Measurements from ENCODE around the gene NMNAT1.
"Not testable (repeated sequence)": the region's sequence is repeated elsewhere in the genome, so short reads cannot be mapped to it uniquely, and the experiment has no call there.

Gene NMNAT1

DNA sequence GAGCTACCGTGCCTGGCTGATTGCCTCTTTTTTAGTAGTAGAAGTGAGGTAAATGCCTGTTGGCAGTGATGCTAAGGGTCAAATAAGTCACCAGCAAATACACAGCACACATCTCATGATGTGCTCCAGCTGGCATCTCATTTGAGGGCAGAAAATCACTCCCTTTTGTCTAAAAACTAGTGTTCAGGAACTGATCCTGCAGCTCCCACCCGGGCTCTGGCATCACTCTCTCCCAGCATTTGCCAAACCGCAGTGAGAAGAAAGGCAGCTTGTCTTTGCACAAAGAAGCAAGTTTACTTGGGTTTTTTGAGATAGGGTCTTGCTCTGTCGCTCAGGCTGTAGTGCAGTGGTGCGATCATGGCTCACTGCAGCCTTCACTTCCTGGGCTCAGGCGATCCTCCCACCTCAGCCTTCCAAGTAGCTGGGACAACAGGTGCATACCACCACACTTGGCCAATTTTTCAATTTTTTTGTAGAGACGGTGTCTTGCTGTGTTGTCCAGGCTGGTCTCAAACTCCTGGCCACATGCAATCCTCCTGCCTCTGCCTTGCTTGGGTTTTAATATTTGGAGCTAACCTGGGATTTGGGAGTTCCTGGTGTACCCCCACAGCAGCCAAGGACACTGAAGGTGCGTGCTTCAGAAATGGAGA lies 57.9 kb downstream of the NMNAT1 start:
- DNase-seq, result no peak
- no peaks in the 10 kb centered on the region for H3K36me3 ChIP-seq
- H3K27ac ChIP-seq, result no peak overlapping the region
- peaks cover 9 to 44% of the 10 kb centered on the region in 2 donors for H3K27me3 ChIP-seq
- H3K4me1 ChIP-seq, result peaks cover 0 to 16% (median 13%) of the 10 kb centered on the region in 4 donors
- no peaks in the 10 kb centered on the region for H3K9me3 ChIP-seq
- TF ChIP-seq, protein P1, sequence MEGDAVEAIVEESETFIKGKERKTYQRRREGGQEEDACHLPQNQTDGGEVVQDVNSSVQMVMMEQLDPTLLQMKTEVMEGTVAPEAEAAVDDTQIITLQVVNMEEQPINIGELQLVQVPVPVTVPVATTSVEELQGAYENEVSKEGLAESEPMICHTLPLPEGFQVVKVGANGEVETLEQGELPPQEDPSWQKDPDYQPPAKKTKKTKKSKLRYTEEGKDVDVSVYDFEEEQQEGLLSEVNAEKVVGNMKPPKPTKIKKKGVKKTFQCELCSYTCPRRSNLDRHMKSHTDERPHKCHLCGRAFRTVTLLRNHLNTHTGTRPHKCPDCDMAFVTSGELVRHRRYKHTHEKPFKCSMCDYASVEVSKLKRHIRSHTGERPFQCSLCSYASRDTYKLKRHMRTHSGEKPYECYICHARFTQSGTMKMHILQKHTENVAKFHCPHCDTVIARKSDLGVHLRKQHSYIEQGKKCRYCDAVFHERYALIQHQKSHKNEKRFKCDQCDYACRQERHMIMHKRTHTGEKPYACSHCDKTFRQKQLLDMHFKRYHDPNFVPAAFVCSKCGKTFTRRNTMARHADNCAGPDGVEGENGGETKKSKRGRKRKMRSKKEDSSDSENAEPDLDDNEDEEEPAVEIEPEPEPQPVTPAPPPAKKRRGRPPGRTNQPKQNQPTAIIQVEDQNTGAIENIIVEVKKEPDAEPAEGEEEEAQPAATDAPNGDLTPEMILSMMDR (IDR thresholded peaks at IDR 0.05), result no peak
- intact Hi-C loops (cut with DNase I; ENCODE audit: low total_unique reads), result no loop called here
- no peak overlapping the region for H3K4me3 ChIP-seq

DNA sequence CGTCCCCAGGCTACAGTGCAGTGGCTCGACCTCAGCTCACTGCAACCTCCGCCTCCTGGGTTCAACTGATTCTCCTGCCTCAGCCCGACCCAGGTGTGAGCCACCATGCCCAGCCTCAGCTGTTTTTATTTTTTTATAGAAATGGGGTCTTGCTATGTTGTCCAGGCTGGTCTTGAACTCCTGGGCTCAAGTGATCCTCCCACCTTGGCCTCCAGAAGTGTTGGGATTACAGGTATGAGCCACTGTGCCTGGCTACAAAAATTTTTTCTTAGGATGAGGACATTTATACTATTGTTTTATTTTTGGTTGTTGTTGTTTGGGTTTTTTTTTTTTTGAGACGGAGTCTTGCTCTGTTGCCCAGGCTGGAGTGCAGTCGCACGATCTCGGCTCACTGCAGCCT lies 62.0 kb downstream of the NMNAT1 start:
- H3K4me1 ChIP-seq; H3K27ac ChIP-seq; H3K4me3 ChIP-seq; H3K9me3 ChIP-seq; H3K36me3 ChIP-seq; intact Hi-C loops (cut with DNase I; ENCODE audit: low total_unique reads); DNase-seq: not testable (repeated sequence)
- H3K27me3 ChIP-seq, result peaks cover 0 to 18% of the 10 kb centered on the region in 2 donors

DNA sequence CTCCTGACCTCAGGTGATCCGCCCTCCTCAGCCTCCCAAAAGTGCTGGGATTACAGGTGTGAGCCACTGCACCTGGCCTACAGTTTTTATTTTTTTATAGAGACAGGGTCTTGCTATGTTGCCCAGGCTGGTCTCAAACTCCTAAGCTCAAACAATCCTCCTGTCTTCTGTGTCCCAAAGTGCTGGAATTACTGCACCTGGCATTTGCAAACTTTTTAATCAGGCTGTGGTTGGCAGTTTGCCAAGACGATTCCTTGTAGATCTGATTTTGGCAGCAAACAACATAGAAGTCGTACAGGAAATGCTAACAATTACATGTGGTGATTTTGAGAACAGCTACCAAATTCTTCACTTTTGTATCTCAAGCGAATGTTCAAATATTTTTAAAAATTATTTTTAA lies 63.9 kb downstream of the NMNAT1 start:
- no peak for DNase-seq
- H3K27ac ChIP-seq, result no peak overlapping the region
- peaks cover 0 to 3% (median 0%) of the 10 kb centered on the region in 3 donors for H3K36me3 ChIP-seq
- no peaks in the 10 kb centered on the region for H3K4me1 ChIP-seq
- no peak overlapping the region for H3K4me3 ChIP-seq
- TF ChIP-seq, protein P1 (IDR thresholded peaks at IDR 0.05), result no peak
- peaks cover 0 to 17% of the 10 kb centered on the region in 2 donors for H3K27me3 ChIP-seq
- no peaks in the 10 kb centered on the region for H3K9me3 ChIP-seq
- intact Hi-C loops (cut with DNase I; ENCODE audit: low total_unique reads), result no loop called here

DNA sequence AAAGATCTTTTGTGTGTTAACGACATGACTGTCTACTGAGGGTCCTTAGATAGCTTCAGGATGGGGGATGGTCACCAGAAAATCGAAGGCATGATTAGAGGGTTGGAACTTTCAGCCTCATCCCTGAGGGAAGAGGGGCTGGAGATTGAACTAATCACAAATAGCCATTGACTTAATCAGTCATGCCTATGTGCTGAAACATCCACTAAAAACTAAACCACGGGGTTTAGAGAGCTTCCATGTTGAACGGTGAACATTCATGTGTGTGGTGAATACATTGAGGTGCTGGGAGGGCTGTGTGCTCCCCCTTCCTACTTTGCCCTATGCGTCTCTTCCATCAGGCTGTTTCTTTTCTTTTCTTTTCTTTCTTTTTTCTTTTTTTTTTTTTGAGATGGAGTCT lies 70.7 kb downstream of the NMNAT1 start:
- Histone ChIP-seq H3K4me3 (no peak overlapping the region), H3K27ac (no peak overlapping the region), H3K27me3 (no peaks in the 10 kb centered on the region), H3K9me3 (no peaks in the 10 kb centered on the region), H3K4me1 (peaks cover 0 to 15% (median 5%) of the 10 kb centered on the region in 4 donors), H3K36me3 (peaks cover 0 to 3% (median 0%) of the 10 kb centered on the region in 3 donors)
- TF ChIP-seq, protein P1 (IDR thresholded peaks at IDR 0.05), result no peak
- no peak for DNase-seq
- intact Hi-C loops (cut with DNase I; ENCODE audit: low total_unique reads), result no loop called here

DNA sequence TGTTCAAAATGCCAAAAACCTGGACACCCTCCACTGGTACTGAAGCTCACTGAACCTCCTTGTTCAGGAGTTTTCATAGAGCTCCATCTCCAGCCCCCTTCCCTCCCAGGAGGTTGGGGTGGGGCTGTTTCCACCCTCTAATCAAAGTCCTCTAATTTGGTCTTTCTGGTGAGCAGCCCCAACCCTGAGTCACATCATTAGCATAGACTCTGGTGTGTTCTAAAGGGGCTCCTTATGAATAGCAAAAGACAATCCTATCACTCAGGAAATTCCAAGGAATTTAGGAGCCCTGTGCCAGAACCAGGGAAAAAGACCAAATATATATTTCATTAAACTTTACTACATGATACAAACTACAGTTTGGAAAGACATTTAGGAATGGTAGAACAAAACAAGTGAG lies 76.3 kb downstream of the NMNAT1 start:
- Histone ChIP-seq H3K9me3 (no peaks in the 10 kb centered on the region), H3K27ac (no peak overlapping the region), H3K4me3 (no peak overlapping the region), H3K27me3 (no peaks in the 10 kb centered on the region), H3K36me3 (no peaks in the 10 kb centered on the region), H3K4me1 (peaks cover 0 to 15% (median 5%) of the 10 kb centered on the region in 4 donors)
- TF ChIP-seq, protein P1 (IDR thresholded peaks at IDR 0.05), result no peak
- intact Hi-C loops (cut with DNase I; ENCODE audit: low total_unique reads), result no loop called here
- no peak for DNase-seq

DNA sequence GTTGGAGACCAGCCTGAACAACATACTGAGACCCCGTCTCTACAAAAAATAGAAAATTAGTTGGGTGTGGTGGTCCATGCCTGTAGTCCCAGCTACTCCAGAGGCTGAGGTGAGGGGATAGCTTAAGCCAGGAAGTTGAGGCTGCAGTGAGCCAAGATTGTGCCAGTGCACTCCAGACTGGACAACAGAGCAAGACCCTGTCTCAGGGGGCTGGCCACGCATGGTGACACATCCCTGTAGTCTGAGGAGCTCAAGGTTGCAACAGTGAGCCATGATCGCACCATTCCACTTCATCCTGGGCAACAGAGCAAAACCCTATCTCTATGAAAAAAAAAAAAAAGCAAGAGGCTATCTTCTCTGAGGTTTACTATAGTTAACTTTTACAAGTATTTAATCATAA lies 76.8 kb downstream of the NMNAT1 start:
- no peak overlapping the region for H3K4me3 ChIP-seq
- DNase-seq, result no peak
- H3K9me3 ChIP-seq, result no peaks in the 10 kb centered on the region
- peaks cover 0 to 15% (median 5%) of the 10 kb centered on the region in 4 donors for H3K4me1 ChIP-seq
- H3K36me3 ChIP-seq, result no peaks in the 10 kb centered on the region
- no peak overlapping the region for H3K27ac ChIP-seq
- TF ChIP-seq, protein P1 (IDR thresholded peaks at IDR 0.05), result no peak
- intact Hi-C loops (cut with DNase I; ENCODE audit: low total_unique reads), result no loop called here
- H3K27me3 ChIP-seq, result no peaks in the 10 kb centered on the region

DNA sequence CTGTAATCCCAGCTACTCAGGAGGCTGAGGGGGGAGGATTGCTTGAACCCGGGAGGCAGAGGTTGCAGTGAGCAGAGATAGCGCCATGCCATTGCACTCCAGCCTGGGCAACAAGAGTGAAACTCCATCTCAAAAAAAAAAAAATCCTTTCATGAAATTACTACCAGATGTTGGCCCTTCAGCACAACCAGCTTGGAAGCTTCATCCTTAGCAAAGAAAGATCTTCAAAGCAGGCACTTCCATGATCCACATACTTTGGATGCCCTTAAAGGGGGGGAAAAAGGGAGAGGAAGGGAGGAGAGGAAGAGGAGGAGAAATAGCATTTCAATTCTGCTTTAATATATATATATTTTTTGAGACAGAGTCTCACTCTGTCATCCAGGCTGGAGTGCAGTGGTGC lies 77.4 kb downstream of the NMNAT1 start:
- H3K4me3 ChIP-seq; H3K27me3 ChIP-seq; H3K4me1 ChIP-seq; H3K9me3 ChIP-seq; H3K36me3 ChIP-seq; intact Hi-C loops (cut with DNase I; ENCODE audit: low total_unique reads); DNase-seq; H3K27ac ChIP-seq: not testable (repeated sequence)

DNA sequence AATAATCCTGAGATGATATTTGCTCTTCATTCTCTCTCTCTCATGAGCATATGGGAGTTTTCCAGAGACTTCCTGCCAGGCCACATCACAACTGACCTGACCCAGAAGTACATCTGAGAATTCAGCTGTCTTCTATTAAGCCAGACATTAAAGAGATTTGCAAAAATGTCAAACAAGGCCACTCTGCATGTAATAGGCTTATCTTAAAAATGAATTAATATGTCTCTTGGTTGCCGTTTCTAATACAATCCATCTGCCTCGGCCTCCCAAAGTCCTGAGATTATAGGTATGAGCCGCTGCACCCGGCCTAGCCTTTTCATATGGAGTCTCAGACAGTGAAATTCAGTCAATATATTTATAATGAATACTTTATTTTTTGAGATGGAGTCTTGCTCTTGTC lies 78.7 kb downstream of the NMNAT1 start:
- intact Hi-C loops (cut with DNase I; ENCODE audit: low total_unique reads), result not testable (repeated sequence)

More for the DNA sequence above, 78.7 kb downstream of the NMNAT1 start:
- not testable (repeated sequence) for H3K9me3 ChIP-seq, H3K27ac ChIP-seq, H3K4me3 ChIP-seq, H3K4me1 ChIP-seq, H3K36me3 ChIP-seq, H3K27me3 ChIP-seq, DNase-seq

Data from tibial artery (tissue), 4 donors.